ENCODE measurements around the gene DCLRE1B.
A peak's percentile ranks its signal among the peaks of the same experiment; 100 is the strongest.

The DCLRE1B gene

GRCh38 chr1:113957984-113958383 is 52.9 kb downstream of the DCLRE1B start:
- no peak for TF ChIP-seq CTCF (IDR thresholded peaks at IDR 0.05; ENCODE audit: control insufficient read depth, extremely low read depth, insufficient read depth)
- no peak for DNase-seq (ENCODE audit: low read depth)
- no peak overlapping the region for H3K4me3 ChIP-seq (ENCODE audit: low read depth, low read length)

GRCh38 chr1:113958691-113959090 is 53.6 kb downstream of the DCLRE1B start:
- TF ChIP-seq CTCF (IDR thresholded peaks at IDR 0.05; ENCODE audit: control insufficient read depth, extremely low read depth, insufficient read depth): no peak
- H3K4me3 ChIP-seq (ENCODE audit: low read depth, low read length): no peak overlapping the region
- DNase-seq (ENCODE audit: low read depth): no peak

- no peak for DNase-seq (ENCODE audit: low read depth)
- TF ChIP-seq CTCF (IDR thresholded peaks at IDR 0.05; ENCODE audit: control insufficient read depth, extremely low read depth, insufficient read depth): peak; percentile 20; the same call in 1 of the 2 replicates
- no peak overlapping the region for H3K4me3 ChIP-seq (ENCODE audit: low read depth, low read length)
Measured at GRCh38 chr1:113963281-113963906, 58.3 kb downstream of the DCLRE1B start.

Data from LNCaP clone FGC (cell line).